HepG2 (cell line): ENCODE results near the gene CCDC178. TPM values are rescaled to one million over a fixed set of nuclear protein-coding genes. Genes with fewer than 3 reads are reported as not detected.

Experiments used
- ESRRA ChIP-seq: sonication (generic); formaldehyde crosslinking; IDR thresholded peaks from 2 replicates; pipeline ENCODE4 v1.5.1; 2020; ENCODE audit warnings: mild to moderate bottlenecking, low read depth, missing genetic modification reagents
- GABPA ChIP-seq, 2 experiments: IDR thresholded peaks; 2 replicates each; pipeline ENCODE4 v1.6.1; 2011 to 2016; ENCODE audit warnings: low read depth in 2 of 2, low read length in 1 of 2, missing biosample characterization in 1 of 2, missing genetic modification characterization in 1 of 2
- MAZ ChIP-seq, 2 experiments: sonication (generic) in 1 of 2; formaldehyde crosslinking in 1 of 2; IDR thresholded peaks; 2 replicates each; pipeline versions ENCODE4 v1.5.0 to v1.6.1; 2012 to 2020; ENCODE audit warnings: low read depth in 2 of 2, mild to moderate bottlenecking in 2 of 2, borderline replicate concordance in 1 of 2, improper control_type of control experiment in 1 of 2, low read length in 1 of 2, missing genetic modification reagents in 1 of 2, moderate library complexity in 1 of 2
- NBN ChIP-seq: fragments of 450-650 bp; conservative IDR thresholded peaks from 2 replicates; pipeline ENCODE4 v1.6.1; 2017
- NR2F1 ChIP-seq, 2 experiments: fragments of 450-650 bp in 1 of 2; formaldehyde crosslinking in 1 of 2; IDR thresholded peaks; 2 replicates each; pipeline versions ENCODE4 v1.5.0 to v1.6.1; 2016 to 2020; ENCODE audit warnings: mild to moderate bottlenecking in 1 of 2, missing compliant biosample characterization in 1 of 2, missing genetic modification reagents in 1 of 2, moderate library complexity in 1 of 2
- SAFB2 ChIP-seq: sonication (generic); formaldehyde crosslinking; IDR thresholded peaks from 2 replicates; pipeline ENCODE4 v1.5.1; 2020; ENCODE audit warnings: missing genetic modification reagents, low read depth, mild to moderate bottlenecking, borderline replicate concordance
- TARDBP ChIP-seq: sonication (generic); formaldehyde crosslinking; IDR thresholded peaks from 2 replicates; pipeline ENCODE4 v1.8.0; 2022; ENCODE audit warnings: mild to moderate bottlenecking, missing genetic modification reagents
- ZNF75D ChIP-seq: sonication (generic); formaldehyde crosslinking; IDR thresholded peaks from 2 replicates; pipeline ENCODE4 v1.8.1; 2023; ENCODE audit warnings: missing genetic modification reagents, mild to moderate bottlenecking, borderline replicate concordance
- polyA plus RNA-seq, 8 experiments: library from polyadenylated mRNA; depleted of rRNA in 3 of 8; stranded (reverse) in 7 of 8; unstranded in 1 of 8; fragments of >200 nt; fragmentation: Illumina TruSeq in 4 of 8; extraction: Trizol in 4 of 8; gene quantifications; 2 replicates each; pipeline versions ENCODE4 v1.2.1 to v1.2.3, GENCODE V29; 2011 to 2016; ENCODE audit warnings: low read depth in 4 of 8, missing spikeins in 1 of 8, mixed read lengths in 1 of 8; ENCODE audit not compliant: insufficient read depth in 1 of 8
- total RNA-seq, 5 experiments: library from RNA; depleted of rRNA; stranded (reverse); fragments of >200 nt; fragmentation: Illumina TruSeq; extraction: Trizol; gene quantifications; 2 replicates each; pipeline ENCODE4 v1.2.3, GENCODE V29; 2016; ENCODE audit warnings: low read depth in 1 of 5
- TF ChIP-seq, protein P1 (sequence below): sonication (generic); formaldehyde crosslinking; IDR thresholded peaks from 2 replicates; pipeline ENCODE4 v1.4.0; 2020; ENCODE audit warnings: missing genetic modification reagents, mild to moderate bottlenecking, borderline replicate concordance

CCDC178 gene
- total and polyA plus RNA-seq, 2 of the 13 experiments (the other 11 are each of a cell fraction or from before 2014, with no cell fraction given): not detected

GRCh38 chr18:32908424-32908805 is 532.1 kb downstream of the CCDC178 start (continued):
- TF ChIP-seq NR2F1 (CRISPR knock-in tag; IDR thresholded peaks at IDR 0.05) (no peak), ESRRA (CRISPR knock-in tag) (no peak), MAZ (IDR thresholded peaks at IDR 0.05; ENCODE audit: borderline replicate concordance, low read depth, low read length) (no peak), MAZ (CRISPR knock-in tag; IDR thresholded peaks at IDR 0.05; ENCODE audit: low read depth) (no peak), GABPA (IDR thresholded peaks at IDR 0.05; ENCODE audit: low read depth, low read length) (no peak), GABPA (CRISPR knock-in tag; IDR thresholded peaks at IDR 0.05; ENCODE audit: low read depth) (no peak), SAFB2 (CRISPR knock-in tag) (no peak), ZNF75D (CRISPR knock-in tag) (no peak), NBN (no peak), TARDBP (CRISPR knock-in tag) (no peak)
- TF ChIP-seq, protein P1, sequence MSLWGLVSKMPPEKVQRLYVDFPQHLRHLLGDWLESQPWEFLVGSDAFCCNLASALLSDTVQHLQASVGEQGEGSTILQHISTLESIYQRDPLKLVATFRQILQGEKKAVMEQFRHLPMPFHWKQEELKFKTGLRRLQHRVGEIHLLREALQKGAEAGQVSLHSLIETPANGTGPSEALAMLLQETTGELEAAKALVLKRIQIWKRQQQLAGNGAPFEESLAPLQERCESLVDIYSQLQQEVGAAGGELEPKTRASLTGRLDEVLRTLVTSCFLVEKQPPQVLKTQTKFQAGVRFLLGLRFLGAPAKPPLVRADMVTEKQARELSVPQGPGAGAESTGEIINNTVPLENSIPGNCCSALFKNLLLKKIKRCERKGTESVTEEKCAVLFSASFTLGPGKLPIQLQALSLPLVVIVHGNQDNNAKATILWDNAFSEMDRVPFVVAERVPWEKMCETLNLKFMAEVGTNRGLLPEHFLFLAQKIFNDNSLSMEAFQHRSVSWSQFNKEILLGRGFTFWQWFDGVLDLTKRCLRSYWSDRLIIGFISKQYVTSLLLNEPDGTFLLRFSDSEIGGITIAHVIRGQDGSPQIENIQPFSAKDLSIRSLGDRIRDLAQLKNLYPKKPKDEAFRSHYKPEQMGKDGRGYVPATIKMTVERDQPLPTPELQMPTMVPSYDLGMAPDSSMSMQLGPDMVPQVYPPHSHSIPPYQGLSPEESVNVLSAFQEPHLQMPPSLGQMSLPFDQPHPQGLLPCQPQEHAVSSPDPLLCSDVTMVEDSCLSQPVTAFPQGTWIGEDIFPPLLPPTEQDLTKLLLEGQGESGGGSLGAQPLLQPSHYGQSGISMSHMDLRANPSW (CRISPR knock-in tag): no peak
